IPS DF 6.9 (cell line): ENCODE results near the gene ANKRD33.

Experiments used
- DNase-seq: peaks from one replicate; pipeline ENCODE4 v3.0.0-alpha.2; 2013; ENCODE audit warnings: low read depth, low spot score
- H3K27ac ChIP-seq: one replicate; pipeline ENCODE4 v1.5.1; 2013; ENCODE audit warnings: low read length, control low read depth
- H3K27me3 ChIP-seq: 2 replicates; pipeline ENCODE4 v1.6.1; 2013; ENCODE audit warnings: mild to moderate bottlenecking, low read length; ENCODE audit not compliant: control insufficient read depth, insufficient read depth
- H3K36me3 ChIP-seq: 2 replicates; pipeline ENCODE4 v1.6.1; 2013; ENCODE audit warnings: low read length; ENCODE audit not compliant: control insufficient read depth, insufficient read depth
- H3K4me1 ChIP-seq: 2 replicates; pipeline ENCODE4 v1.6.1; 2013; ENCODE audit warnings: low read length; ENCODE audit not compliant: control insufficient read depth, insufficient read depth
- H3K4me3 ChIP-seq: 2 replicates; pipeline ENCODE4 v1.5.1; 2013; ENCODE audit warnings: mild to moderate bottlenecking, low read length
- H3K9me3 ChIP-seq: 2 replicates; pipeline ENCODE4 v1.6.1; 2013; ENCODE audit warnings: low read length, inconsistent platforms; ENCODE audit not compliant: control insufficient read depth, insufficient read depth
- WGBS: extraction: QIAGEN DNeasy Blood & Tissue Kit; methylation state at CpG from one replicate; pipeline ENCODE4 v1.1.7; 2013; ENCODE audit warnings: mixed read lengths, missing lambda C conversion rate; ENCODE audit not compliant: insufficient read length, insufficient coverage; 5-methylcytosine and 5-hydroxymethylcytosine counted together

ANKRD33 gene, protein sequence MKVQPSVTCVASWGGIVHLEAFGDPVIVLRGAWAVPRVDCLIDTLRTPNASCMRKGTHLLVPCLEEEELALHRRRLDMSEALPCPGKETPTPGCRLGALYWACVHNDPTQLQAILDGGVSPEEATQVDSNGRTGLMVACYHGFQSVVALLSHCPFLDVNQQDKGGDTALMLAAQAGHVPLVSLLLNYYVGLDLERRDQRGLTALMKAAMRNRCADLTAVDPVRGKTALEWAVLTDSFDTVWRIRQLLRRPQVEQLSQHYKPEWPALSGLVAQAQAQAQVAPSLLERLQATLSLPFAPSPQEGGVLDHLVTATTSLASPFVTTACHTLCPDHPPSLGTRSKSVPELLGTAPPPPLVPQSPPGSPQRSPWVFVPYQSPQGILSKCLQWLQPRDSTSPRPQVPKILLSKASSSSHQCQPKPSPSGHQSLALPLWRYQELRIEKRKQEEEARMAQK

GRCh38 chr12:51887476-51888315, at the start of gene ANKRD33:
Gene ANKRD33 (plus strand): TSS chr12:51888103. CDS start chr12:51888187, 84 bp downstream.
- H3K9me3 ChIP-seq, result no peaks in the 10 kb centered on the region
- peak; percentile 47 for DNase-seq
- no peaks in the 10 kb centered on the region for H3K27me3 ChIP-seq
- H3K36me3 ChIP-seq, result no peaks in the 10 kb centered on the region
- no peak within 1 kb of the TSS for H3K27ac ChIP-seq
- H3K4me3 ChIP-seq, result peak within 1 kb of the TSS; percentile 15; the same call in 1 of the 2 replicates
- no CpG with 5 or more reads among the region's 41 CpGs for WGBS
- peaks cover 1% of the 10 kb centered on the region; the same call in 1 of the 2 replicates for H3K4me1 ChIP-seq

- peaks cover 9% of the 10 kb centered on the region for H3K4me1 ChIP-seq
- H3K27me3 ChIP-seq, result no peaks in the 10 kb centered on the region
- no CpG with 5 or more reads among the region's 4 CpGs for WGBS
- H3K27ac ChIP-seq, result no peak overlapping the region
- no peak overlapping the region for H3K4me3 ChIP-seq
- H3K9me3 ChIP-seq, result no peaks in the 10 kb centered on the region
- no peaks in the 10 kb centered on the region for H3K36me3 ChIP-seq
- DNase-seq, result no peak
Observed at GRCh38 chr12:51838762-51839161, 49.1 kb upstream of the ANKRD33 start.

- no CpG with 5 or more reads among the region's 5 CpGs for WGBS
- no peaks in the 10 kb centered on the region for H3K27me3 ChIP-seq
- no peak overlapping the region for H3K27ac ChIP-seq
- H3K9me3 ChIP-seq, result no peaks in the 10 kb centered on the region
- H3K4me1 ChIP-seq, result peaks cover 8% of the 10 kb centered on the region
- H3K36me3 ChIP-seq, result no peaks in the 10 kb centered on the region
- DNase-seq, result no peak
- no peak overlapping the region for H3K4me3 ChIP-seq
Observed at GRCh38 chr12:51839310-51839947, 48.5 kb upstream of the ANKRD33 start.

- Histone ChIP-seq H3K36me3 (no peaks in the 10 kb centered on the region), H3K4me1 (peaks cover 11% of the 10 kb centered on the region)
- DNase-seq, result no peak
Observed at GRCh38 chr12:51840966-51841365, 46.9 kb upstream of the ANKRD33 start.

DNA sequence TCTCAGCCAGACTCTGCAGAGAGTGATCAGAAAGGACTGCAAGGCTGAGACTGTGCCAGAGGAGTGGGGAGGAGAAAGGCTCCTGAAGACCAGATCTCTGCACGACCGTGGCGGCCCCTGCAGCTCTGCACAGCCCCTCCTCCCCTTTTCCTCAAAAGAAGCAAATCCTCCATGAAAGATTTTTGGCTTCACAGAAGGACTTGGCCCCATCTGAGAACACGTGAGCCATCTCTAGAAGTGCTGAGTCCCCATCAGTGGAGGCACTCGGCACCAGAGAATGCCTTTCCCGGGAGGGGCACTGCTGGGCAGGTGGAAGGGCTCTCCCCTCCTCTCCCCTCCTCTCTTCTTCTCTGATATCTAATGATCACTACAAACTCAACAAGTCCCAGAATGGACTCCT, 46.2 kb upstream of the ANKRD33 start:
- no peak for DNase-seq
- Histone ChIP-seq H3K27me3 (no peaks in the 10 kb centered on the region), H3K36me3 (no peaks in the 10 kb centered on the region), H3K9me3 (no peaks in the 10 kb centered on the region), H3K4me3 (no peak overlapping the region), H3K27ac (no peak overlapping the region), H3K4me1 (peaks cover 13% of the 10 kb centered on the region)
- no CpG with 5 or more reads among the region's 6 CpGs for WGBS

More at GRCh38 chr12:51840966-51841365, 46.9 kb upstream of the ANKRD33 start:
- H3K4me3 ChIP-seq, result no peak overlapping the region
- H3K9me3 ChIP-seq, result no peaks in the 10 kb centered on the region
- no peaks in the 10 kb centered on the region for H3K27me3 ChIP-seq
- WGBS, result no CpG with 5 or more reads among the region's 6 CpGs
- H3K27ac ChIP-seq, result no peak overlapping the region

- H3K9me3 ChIP-seq, result no peaks in the 10 kb centered on the region
- H3K4me3 ChIP-seq, result no peak overlapping the region
- H3K27ac ChIP-seq, result no peak overlapping the region
- H3K36me3 ChIP-seq, result no peaks in the 10 kb centered on the region
- H3K4me1 ChIP-seq, result peaks cover 12% of the 10 kb centered on the region
- no CpG with 5 or more reads among the region's 4 CpGs for WGBS
- DNase-seq, result no peak
- H3K27me3 ChIP-seq, result peaks cover 5% of the 10 kb centered on the region; the same call in 1 of the 2 replicates
Observed at GRCh38 chr12:51844854-51845253, 43.0 kb upstream of the ANKRD33 start.

DNA sequence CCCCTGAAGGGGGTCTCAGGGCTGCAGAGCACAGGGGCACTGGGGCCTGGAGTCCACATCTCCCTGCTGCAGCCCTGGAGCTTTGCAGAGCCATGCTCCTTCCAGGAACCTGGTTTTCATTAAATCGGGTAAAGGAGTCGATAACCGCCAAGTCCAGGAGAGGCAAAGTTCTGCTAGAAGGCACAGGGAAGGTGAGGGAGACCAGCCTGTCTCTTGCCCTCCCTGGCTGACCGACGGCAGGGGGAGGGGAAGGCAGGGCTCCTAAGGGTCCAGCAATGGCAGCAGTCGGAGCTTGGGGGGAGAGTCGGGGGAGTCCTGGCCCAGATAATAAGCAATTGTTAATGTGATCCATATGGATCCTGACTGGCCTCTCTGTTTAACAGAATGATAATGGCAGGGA, 42.4 kb upstream of the ANKRD33 start:
- Histone ChIP-seq H3K27me3 (peaks cover 12% of the 10 kb centered on the region), H3K36me3 (no peaks in the 10 kb centered on the region), H3K9me3 (no peaks in the 10 kb centered on the region), H3K27ac (no peak overlapping the region), H3K4me3 (no peak overlapping the region), H3K4me1 (peaks cover 12% of the 10 kb centered on the region)
- no peak for DNase-seq
- no CpG with 5 or more reads among the region's 7 CpGs for WGBS

DNA sequence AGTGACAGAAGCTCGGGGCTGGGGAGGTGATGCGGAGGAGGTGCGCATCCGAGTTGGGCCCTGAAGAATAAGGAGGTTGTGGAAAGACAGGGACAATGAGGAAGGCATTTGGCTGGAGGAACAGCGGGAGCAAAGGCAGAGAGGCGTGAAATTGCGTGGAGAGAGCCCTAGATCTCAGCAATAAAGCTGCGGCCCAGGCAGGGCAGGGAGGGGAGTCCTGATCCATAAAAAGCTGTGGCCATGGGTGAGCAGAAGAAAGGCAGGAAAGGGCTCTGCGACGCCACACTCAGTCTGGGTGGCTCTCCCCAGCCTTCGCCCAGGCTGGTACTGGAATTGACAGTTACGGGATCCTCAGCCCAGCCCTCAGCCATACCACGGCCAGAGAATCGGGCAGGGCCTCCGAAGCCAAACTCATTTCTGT, 41.6 kb upstream of the ANKRD33 start:
- no peak overlapping the region for H3K4me3 ChIP-seq
- H3K9me3 ChIP-seq, result no peaks in the 10 kb centered on the region
- H3K27me3 ChIP-seq, result peaks cover 17% of the 10 kb centered on the region
- WGBS, result no CpG with 5 or more reads among the region's 15 CpGs
- no peak overlapping the region for H3K27ac ChIP-seq
- no peaks in the 10 kb centered on the region for H3K36me3 ChIP-seq
- DNase-seq, result no peak
- peaks cover 12% of the 10 kb centered on the region for H3K4me1 ChIP-seq

DNA sequence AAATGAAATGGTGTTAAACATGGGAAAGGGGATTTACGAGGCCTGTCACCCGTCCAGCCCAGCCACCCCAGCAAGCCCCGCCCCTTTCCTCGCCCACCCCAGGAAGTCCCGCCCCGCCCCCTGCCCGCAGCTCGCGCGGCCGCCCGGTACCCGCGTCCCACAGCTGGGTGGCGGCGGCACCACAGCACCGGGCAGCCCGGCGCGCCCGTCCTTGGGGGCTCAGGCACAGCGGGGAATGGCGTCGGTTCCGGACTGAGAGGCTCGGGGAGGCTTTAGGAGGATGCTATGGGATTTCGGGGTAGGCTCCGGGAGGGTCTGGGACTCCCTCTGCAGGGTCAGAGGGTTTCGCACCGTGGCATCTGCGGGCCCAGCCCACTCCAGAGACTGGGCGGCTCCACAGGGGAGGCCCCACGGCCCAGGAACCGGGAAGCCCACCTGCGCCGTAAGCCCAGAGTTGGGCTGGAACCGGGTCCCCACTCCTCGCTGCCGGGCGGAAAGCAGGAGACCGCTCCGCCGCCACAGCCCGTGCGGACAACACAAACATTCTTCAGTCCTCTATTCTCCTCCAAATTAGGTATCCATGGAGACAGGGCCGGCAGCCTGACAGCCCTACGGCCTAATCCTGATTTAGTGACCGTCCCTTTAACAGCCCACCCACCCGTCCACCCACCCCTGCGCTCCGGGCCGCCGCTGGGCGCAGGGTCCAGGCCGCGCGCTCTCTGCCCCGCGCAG, 40.8 kb upstream of the ANKRD33 start:
- DNase-seq, result no peak
- peaks cover 21% of the 10 kb centered on the region for H3K27me3 ChIP-seq
- H3K27ac ChIP-seq, result no peak overlapping the region
- peak overlapping the region; percentile 67; the same call in 1 of the 2 replicates for H3K4me3 ChIP-seq
- WGBS, result no CpG with 5 or more reads among the region's 59 CpGs
- no peaks in the 10 kb centered on the region for H3K36me3 ChIP-seq
- peaks cover 10% of the 10 kb centered on the region for H3K4me1 ChIP-seq
- no peaks in the 10 kb centered on the region for H3K9me3 ChIP-seq
